Measurements from ENCODE around the gene OARD1.

OARD1 gene

DNA sequence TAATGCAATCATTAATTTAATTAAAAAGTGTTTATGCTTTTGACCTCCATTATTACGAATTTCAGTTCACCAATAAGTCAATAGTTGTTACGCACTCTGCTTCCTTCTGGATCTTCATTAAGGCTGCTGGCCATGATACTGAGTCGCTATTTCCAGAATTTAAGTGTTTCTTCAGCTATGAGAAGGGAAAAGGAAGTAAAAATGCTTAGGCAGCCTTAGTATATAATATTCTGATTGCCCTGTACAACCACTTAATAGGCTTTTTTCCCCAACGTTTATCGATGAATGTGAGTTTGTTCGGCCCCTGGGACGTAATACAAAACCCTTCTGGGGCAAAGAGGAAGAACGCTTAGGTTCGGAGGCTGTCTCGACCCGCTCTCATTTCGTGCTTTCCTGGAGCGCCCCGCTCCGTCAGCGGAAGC, 644 bp downstream of the OARD1 start:
- ATAC-seq: no peak
- TF ChIP-seq ESRRG (CRISPR knock-in tag; IDR thresholded peaks at IDR 0.05) (no peak), ZFP3 (CRISPR knock-in tag; IDR thresholded peaks at IDR 0.05) (no peak), TOX (CRISPR knock-in tag; IDR thresholded peaks at IDR 0.05; ENCODE audit: borderline replicate concordance) (no peak), ZFP30 (CRISPR knock-in tag; IDR thresholded peaks at IDR 0.05) (no peak), ZNF8 (CRISPR knock-in tag; IDR thresholded peaks at IDR 0.05) (no peak), SNAI2 (CRISPR knock-in tag; IDR thresholded peaks at IDR 0.05) (no peak), ZNF565 (CRISPR knock-in tag; conservative IDR thresholded peaks at IDR 0.05; ENCODE audit: low read depth) (no peak), PPARA (CRISPR knock-in tag; IDR thresholded peaks at IDR 0.05; ENCODE audit: borderline replicate concordance) (no peak), RARB (CRISPR knock-in tag; IDR thresholded peaks at IDR 0.05) (no peak), ISL1 (CRISPR knock-in tag; IDR thresholded peaks at IDR 0.05) (no peak), ZC3H10 (CRISPR knock-in tag; IDR thresholded peaks at IDR 0.05) (no peak), GLIS3 (CRISPR knock-in tag; IDR thresholded peaks at IDR 0.05) (no peak), ZNF70 (CRISPR knock-in tag; IDR thresholded peaks at IDR 0.05) (no peak), OSR1 (CRISPR knock-in tag; IDR thresholded peaks at IDR 0.05) (no peak), BACH2 (CRISPR knock-in tag; IDR thresholded peaks at IDR 0.05; ENCODE audit: borderline replicate concordance) (no peak)
- TF ChIP-seq, protein P1, sequence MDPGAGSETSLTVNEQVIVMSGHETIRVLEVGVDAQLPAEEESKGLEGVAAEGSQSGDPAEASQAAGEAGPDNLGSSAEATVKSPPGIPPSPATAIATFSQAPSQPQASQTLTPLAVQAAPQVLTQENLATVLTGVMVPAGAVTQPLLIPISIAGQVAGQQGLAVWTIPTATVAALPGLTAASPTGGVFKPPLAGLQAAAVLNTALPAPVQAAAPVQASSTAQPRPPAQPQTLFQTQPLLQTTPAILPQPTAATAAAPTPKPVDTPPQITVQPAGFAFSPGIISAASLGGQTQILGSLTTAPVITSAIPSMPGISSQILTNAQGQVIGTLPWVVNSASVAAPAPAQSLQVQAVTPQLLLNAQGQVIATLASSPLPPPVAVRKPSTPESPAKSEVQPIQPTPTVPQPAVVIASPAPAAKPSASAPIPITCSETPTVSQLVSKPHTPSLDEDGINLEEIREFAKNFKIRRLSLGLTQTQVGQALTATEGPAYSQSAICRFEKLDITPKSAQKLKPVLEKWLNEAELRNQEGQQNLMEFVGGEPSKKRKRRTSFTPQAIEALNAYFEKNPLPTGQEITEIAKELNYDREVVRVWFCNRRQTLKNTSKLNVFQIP (CRISPR knock-in tag; IDR thresholded peaks at IDR 0.05; ENCODE audit: borderline replicate concordance, low read depth): no peak
- TF ChIP-seq, protein P2, sequence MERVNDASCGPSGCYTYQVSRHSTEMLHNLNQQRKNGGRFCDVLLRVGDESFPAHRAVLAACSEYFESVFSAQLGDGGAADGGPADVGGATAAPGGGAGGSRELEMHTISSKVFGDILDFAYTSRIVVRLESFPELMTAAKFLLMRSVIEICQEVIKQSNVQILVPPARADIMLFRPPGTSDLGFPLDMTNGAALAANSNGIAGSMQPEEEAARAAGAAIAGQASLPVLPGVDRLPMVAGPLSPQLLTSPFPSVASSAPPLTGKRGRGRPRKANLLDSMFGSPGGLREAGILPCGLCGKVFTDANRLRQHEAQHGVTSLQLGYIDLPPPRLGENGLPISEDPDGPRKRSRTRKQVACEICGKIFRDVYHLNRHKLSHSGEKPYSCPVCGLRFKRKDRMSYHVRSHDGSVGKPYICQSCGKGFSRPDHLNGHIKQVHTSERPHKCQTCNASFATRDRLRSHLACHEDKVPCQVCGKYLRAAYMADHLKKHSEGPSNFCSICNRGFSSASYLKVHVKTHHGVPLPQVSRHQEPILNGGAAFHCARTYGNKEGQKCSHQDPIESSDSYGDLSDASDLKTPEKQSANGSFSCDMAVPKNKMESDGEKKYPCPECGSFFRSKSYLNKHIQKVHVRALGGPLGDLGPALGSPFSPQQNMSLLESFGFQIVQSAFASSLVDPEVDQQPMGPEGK (CRISPR knock-in tag; IDR thresholded peaks at IDR 0.05; ENCODE audit: borderline replicate concordance): no peak
- TF ChIP-seq, protein P3, sequence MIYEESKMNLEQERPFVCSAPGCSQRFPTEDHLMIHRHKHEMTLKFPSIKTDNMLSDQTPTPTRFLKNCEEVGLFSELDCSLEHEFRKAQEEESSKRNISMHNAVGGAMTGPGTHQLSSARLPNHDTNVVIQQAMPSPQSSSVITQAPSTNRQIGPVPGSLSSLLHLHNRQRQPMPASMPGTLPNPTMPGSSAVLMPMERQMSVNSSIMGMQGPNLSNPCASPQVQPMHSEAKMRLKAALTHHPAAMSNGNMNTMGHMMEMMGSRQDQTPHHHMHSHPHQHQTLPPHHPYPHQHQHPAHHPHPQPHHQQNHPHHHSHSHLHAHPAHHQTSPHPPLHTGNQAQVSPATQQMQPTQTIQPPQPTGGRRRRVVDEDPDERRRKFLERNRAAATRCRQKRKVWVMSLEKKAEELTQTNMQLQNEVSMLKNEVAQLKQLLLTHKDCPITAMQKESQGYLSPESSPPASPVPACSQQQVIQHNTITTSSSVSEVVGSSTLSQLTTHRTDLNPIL (CRISPR knock-in tag; IDR thresholded peaks at IDR 0.05; ENCODE audit: low read depth): no peak
- TF ChIP-seq, protein P4, sequence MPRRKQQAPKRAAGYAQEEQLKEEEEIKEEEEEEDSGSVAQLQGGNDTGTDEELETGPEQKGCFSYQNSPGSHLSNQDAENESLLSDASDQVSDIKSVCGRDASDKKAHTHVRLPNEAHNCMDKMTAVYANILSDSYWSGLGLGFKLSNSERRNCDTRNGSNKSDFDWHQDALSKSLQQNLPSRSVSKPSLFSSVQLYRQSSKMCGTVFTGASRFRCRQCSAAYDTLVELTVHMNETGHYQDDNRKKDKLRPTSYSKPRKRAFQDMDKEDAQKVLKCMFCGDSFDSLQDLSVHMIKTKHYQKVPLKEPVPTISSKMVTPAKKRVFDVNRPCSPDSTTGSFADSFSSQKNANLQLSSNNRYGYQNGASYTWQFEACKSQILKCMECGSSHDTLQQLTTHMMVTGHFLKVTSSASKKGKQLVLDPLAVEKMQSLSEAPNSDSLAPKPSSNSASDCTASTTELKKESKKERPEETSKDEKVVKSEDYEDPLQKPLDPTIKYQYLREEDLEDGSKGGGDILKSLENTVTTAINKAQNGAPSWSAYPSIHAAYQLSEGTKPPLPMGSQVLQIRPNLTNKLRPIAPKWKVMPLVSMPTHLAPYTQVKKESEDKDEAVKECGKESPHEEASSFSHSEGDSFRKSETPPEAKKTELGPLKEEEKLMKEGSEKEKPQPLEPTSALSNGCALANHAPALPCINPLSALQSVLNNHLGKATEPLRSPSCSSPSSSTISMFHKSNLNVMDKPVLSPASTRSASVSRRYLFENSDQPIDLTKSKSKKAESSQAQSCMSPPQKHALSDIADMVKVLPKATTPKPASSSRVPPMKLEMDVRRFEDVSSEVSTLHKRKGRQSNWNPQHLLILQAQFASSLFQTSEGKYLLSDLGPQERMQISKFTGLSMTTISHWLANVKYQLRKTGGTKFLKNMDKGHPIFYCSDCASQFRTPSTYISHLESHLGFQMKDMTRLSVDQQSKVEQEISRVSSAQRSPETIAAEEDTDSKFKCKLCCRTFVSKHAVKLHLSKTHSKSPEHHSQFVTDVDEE (CRISPR knock-in tag; IDR thresholded peaks at IDR 0.05): no peak
- TF ChIP-seq, protein P5, sequence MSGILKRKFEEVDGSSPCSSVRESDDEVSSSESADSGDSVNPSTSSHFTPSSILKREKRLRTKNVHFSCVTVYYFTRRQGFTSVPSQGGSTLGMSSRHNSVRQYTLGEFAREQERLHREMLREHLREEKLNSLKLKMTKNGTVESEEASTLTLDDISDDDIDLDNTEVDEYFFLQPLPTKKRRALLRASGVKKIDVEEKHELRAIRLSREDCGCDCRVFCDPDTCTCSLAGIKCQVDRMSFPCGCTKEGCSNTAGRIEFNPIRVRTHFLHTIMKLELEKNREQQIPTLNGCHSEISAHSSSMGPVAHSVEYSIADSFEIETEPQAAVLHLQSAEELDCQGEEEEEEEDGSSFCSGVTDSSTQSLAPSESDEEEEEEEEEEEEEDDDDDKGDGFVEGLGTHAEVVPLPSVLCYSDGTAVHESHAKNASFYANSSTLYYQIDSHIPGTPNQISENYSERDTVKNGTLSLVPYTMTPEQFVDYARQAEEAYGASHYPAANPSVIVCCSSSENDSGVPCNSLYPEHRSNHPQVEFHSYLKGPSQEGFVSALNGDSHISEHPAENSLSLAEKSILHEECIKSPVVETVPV (CRISPR knock-in tag; IDR thresholded peaks at IDR 0.05): no peak

DNA sequence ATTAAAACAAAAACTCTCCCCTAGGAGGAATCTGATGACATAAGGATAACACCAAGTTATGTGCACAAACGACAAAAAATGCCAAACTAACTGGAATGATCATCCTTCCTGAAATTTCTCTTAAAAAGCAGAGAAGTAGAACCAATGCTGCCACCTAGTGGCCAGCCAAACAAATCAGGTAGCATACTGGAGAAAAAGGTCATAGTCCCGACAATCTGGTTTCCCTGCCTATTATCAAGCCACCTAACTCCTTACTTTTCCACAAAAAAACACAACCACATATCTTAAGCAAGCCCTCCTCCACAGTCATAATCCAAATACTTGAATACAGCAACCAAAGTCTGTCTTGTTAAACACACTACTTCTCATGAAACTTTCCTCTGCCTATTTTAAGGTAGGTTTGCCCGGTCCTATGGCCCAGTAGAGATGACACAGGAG, 5.3 kb downstream of the OARD1 start:
- peak; percentile 23 for ATAC-seq
- TF ChIP-seq PPARA (CRISPR knock-in tag; IDR thresholded peaks at IDR 0.05; ENCODE audit: borderline replicate concordance): no peak
- TF ChIP-seq, protein P2 (CRISPR knock-in tag; IDR thresholded peaks at IDR 0.05; ENCODE audit: borderline replicate concordance): no peak
- no peak for TF ChIP-seq ESRRG (CRISPR knock-in tag; IDR thresholded peaks at IDR 0.05)
- TF ChIP-seq ZFP3 (CRISPR knock-in tag; IDR thresholded peaks at IDR 0.05): no peak
- no peak for TF ChIP-seq BACH2 (CRISPR knock-in tag; IDR thresholded peaks at IDR 0.05; ENCODE audit: borderline replicate concordance)
- no peak for TF ChIP-seq CSDC2 (CRISPR knock-in tag; IDR thresholded peaks at IDR 0.05)
- TF ChIP-seq ZC3H10 (CRISPR knock-in tag; IDR thresholded peaks at IDR 0.05): no peak
- TF ChIP-seq, protein P3 (CRISPR knock-in tag; IDR thresholded peaks at IDR 0.05; ENCODE audit: low read depth): no peak
- no peak for TF ChIP-seq SNAI2 (CRISPR knock-in tag; IDR thresholded peaks at IDR 0.05)
- TF ChIP-seq ZNF70 (CRISPR knock-in tag; IDR thresholded peaks at IDR 0.05): no peak
- TF ChIP-seq, protein P1 (CRISPR knock-in tag; IDR thresholded peaks at IDR 0.05; ENCODE audit: borderline replicate concordance, low read depth): no peak
- TF ChIP-seq GLIS3 (CRISPR knock-in tag; IDR thresholded peaks at IDR 0.05): no peak
- TF ChIP-seq TCF4 (CRISPR knock-in tag; IDR thresholded peaks at IDR 0.05; ENCODE audit: borderline replicate concordance): no peak
- TF ChIP-seq TOX (CRISPR knock-in tag; IDR thresholded peaks at IDR 0.05; ENCODE audit: borderline replicate concordance): no peak
- TF ChIP-seq OSR1 (CRISPR knock-in tag; IDR thresholded peaks at IDR 0.05): no peak
- TF ChIP-seq ARNTL (CRISPR knock-in tag; IDR thresholded peaks at IDR 0.05; ENCODE audit: borderline replicate concordance, low read depth): no peak
- TF ChIP-seq, protein P5 (CRISPR knock-in tag; IDR thresholded peaks at IDR 0.05): no peak

Data from SK-N-SH treated with all-trans-retinoic acid at 6 μM for 48 hours (cell line).